AG04450 (cell line): ENCODE measurements around the gene MAGEC1. TPM values are rescaled to one million over a fixed set of nuclear protein-coding genes. Genes with fewer than 3 reads are reported as not detected.
"Not testable (repeated sequence)": the region's sequence is repeated elsewhere in the genome, so short reads cannot be mapped to it uniquely, and the experiment has no call there.

Source experiments
- CTCF ChIA-PET: fragments of 300-600, 350-600 bp; formaldehyde crosslinking; extraction: SDS; loops from one replicate; lab custom pipeline; 2022; ENCODE audit warnings: antibody characterized with exemption, inconsistent platforms; lab: Charles Lee
- POLR2A ChIA-PET: fragments of 350-600 bp; formaldehyde crosslinking; extraction: SDS; loops from one replicate; lab custom pipeline; 2021; ENCODE audit warnings: antibody characterized with exemption, inconsistent platforms; lab: Yijun Ruan, JAX
- DNase-seq: peaks from one replicate; pipeline ENCODE4 v3.0.0-alpha.2; 2011; ENCODE audit warnings: low read depth, low spot score
- H3K27ac ChIP-seq: one replicate; pipeline ENCODE4 v1.5.1; 2012; ENCODE audit warnings: low read depth, low read length, control low read depth
- H3K27me3 ChIP-seq: one replicate; pipeline ENCODE4 v1.6.0; 2012; ENCODE audit warnings: low read length; ENCODE audit not compliant: control insufficient read depth, insufficient read depth
- H3K4me3 ChIP-seq: 2 replicates; pipeline ENCODE4 v1.5.1; 2011; ENCODE audit warnings: mild to moderate bottlenecking, low read depth, low read length, control low read depth
- H3K9me3 ChIP-seq: 2 replicates; pipeline ENCODE4 v1.5.1; 2012; ENCODE audit warnings: low read length; ENCODE audit not compliant: control insufficient read depth, insufficient read depth
- CTCF ChIP-seq: IDR thresholded peaks from 2 replicates; pipeline ENCODE4 v1.5.1; 2011; ENCODE audit warnings: low read depth, low read length, control low read depth, inconsistent platforms
- polyA minus RNA-seq: library from RNA; depleted of rRNA, polyadenylated mRNA; stranded (reverse); fragments of >200 nt; gene quantifications from 2 replicates; pipeline ENCODE4 v1.2.3, GENCODE V29; 2011; rRNA and poly(A)+ RNA removed
- polyA plus RNA-seq: library from polyadenylated mRNA; depleted of rRNA; stranded (reverse); fragments of >200 nt; gene quantifications from 2 replicates; pipeline ENCODE4 v1.2.3, GENCODE V29; 2011; rRNA removed

MAGEC1 gene
- not detected in 2 replicates for polyA plus RNA-seq
- polyA minus RNA-seq = not detected in 2 replicates

- DNase-seq = no peak
- CTCF ChIA-PET = no interaction called here
- Histone ChIP-seq H3K27ac (no peak within 1 kb of the TSS), H3K4me3 (no peak within 1 kb of the TSS), H3K9me3 (peaks cover 13% of the 10 kb centered on the region), H3K27me3 (no peaks in the 10 kb centered on the region)
- no peak for TF ChIP-seq CTCF
- POLR2A ChIA-PET = no interaction called here
Measured at GRCh38 chrX:141903400-141904155, at the start of gene MAGEC1. MAGEC1 (plus strand) TSS chrX:141903894; CDS start chrX:141905073, 1,179 bp downstream.

- CTCF ChIA-PET = no interaction called here
Measured at GRCh38 chrX:141857479-141857878, 46.2 kb upstream of the MAGEC1 start.

GRCh38 chrX:141879616-141880015 is 24.1 kb upstream of the MAGEC1 start:
- Histone ChIP-seq H3K9me3 (peaks cover 4% of the 10 kb centered on the region; the same call in 1 of the 2 replicates), H3K27ac (no peak overlapping the region), H3K4me3 (no peak overlapping the region), H3K27me3 (no peaks in the 10 kb centered on the region)
- CTCF ChIA-PET = no interaction called here
- POLR2A ChIA-PET = no interaction called here
- no peak for TF ChIP-seq CTCF
- DNase-seq = no peak

More at GRCh38 chrX:141857479-141857878, 46.2 kb upstream of the MAGEC1 start:
- no peaks in the 10 kb centered on the region for H3K9me3 ChIP-seq
- TF ChIP-seq CTCF = no peak
- H3K27me3 ChIP-seq = no peaks in the 10 kb centered on the region
- H3K4me3 ChIP-seq = no peak overlapping the region
- no peak for DNase-seq
- H3K27ac ChIP-seq = no peak overlapping the region
- POLR2A ChIA-PET = no interaction called here

GRCh38 chrX:141888811-141889210 is 14.9 kb upstream of the MAGEC1 start:
- H3K27ac ChIP-seq, H3K9me3 ChIP-seq, DNase-seq, POLR2A ChIA-PET, CTCF ChIA-PET, H3K4me3 ChIP-seq, H3K27me3 ChIP-seq: not testable (repeated sequence)

- POLR2A ChIA-PET = no interaction called here
Measured at GRCh38 chrX:141894733-141895132, 9.0 kb upstream of the MAGEC1 start.

More at GRCh38 chrX:141894733-141895132, 9.0 kb upstream of the MAGEC1 start:
- CTCF ChIA-PET = no interaction called here
- no peaks in the 10 kb centered on the region; the same call in none of the 2 replicates for H3K9me3 ChIP-seq
- no peak for TF ChIP-seq CTCF
- DNase-seq = no peak
- H3K4me3 ChIP-seq = no peak overlapping the region
- H3K27ac ChIP-seq = no peak overlapping the region
- H3K27me3 ChIP-seq = no peaks in the 10 kb centered on the region
